H54 (cell line): ENCODE data around the gene CSTF1.

Source experiments
- DNase-seq: peaks from one replicate; pipeline ENCODE4 v3.0.0; 2011; ENCODE audit warnings: low spot score, mixed read lengths; ENCODE audit not compliant: insufficient read length
- FAIRE-seq: peaks from 3 replicates; lab custom pipeline; 2011; peaks lifted over from hg19 to GRCh38; lab: Jason Lieb, UNC
- POLR2A ChIP-seq: IDR thresholded peaks from 2 replicates; pipeline ENCODE4 v1.6.1; 2011; ENCODE audit warnings: low read depth, mild to moderate bottlenecking, low read length

CSTF1 gene

GRCh38 chr20:56451056-56451765 lies 58.8 kb downstream of the CSTF1 start:
- TF ChIP-seq POLR2A, result no peak
- no peak for DNase-seq
- FAIRE-seq, result no peak

GRCh38 chr20:56453352-56453751 lies 60.9 kb downstream of the CSTF1 start:
- no peak for TF ChIP-seq POLR2A
- FAIRE-seq (no peak), DNase-seq (no peak)

GRCh38 chr20:56454754-56455153 lies 62.3 kb downstream of the CSTF1 start:
- no peak for FAIRE-seq
- no peak for TF ChIP-seq POLR2A
- no peak for DNase-seq
